IPS-18a (cell line): Measurements from ENCODE around the gene CDK12.
A peak's percentile ranks its signal among the peaks of the same experiment; 100 is the strongest.

ENCODE experiments used
- H3K27ac ChIP-seq: one replicate; pipeline ENCODE4 v1.5.1; 2013; ENCODE audit warnings: low read length
- H3K27me3 ChIP-seq: one replicate; pipeline ENCODE4 v1.6.1; 2013; ENCODE audit warnings: mild to moderate bottlenecking, low read length; ENCODE audit not compliant: control insufficient read depth, insufficient read depth
- H3K36me3 ChIP-seq: one replicate; pipeline ENCODE4 v1.6.1; 2013; ENCODE audit warnings: low read depth, low read length; ENCODE audit not compliant: control insufficient read depth
- H3K4me1 ChIP-seq: one replicate; pipeline ENCODE4 v1.6.1; 2013; ENCODE audit warnings: low read depth, low read length; ENCODE audit not compliant: control insufficient read depth
- H3K4me3 ChIP-seq: one replicate; pipeline ENCODE4 v1.5.1; 2013; ENCODE audit warnings: low read length
- H3K9ac ChIP-seq: one replicate; pipeline ENCODE4 v1.6.1; 2013; ENCODE audit warnings: mild to moderate bottlenecking, low read length, moderate library complexity
- H3K9me3 ChIP-seq: one replicate; pipeline ENCODE4 v1.6.1; 2013; ENCODE audit warnings: low read depth, low read length; ENCODE audit not compliant: control insufficient read depth

Gene CDK12

DNA sequence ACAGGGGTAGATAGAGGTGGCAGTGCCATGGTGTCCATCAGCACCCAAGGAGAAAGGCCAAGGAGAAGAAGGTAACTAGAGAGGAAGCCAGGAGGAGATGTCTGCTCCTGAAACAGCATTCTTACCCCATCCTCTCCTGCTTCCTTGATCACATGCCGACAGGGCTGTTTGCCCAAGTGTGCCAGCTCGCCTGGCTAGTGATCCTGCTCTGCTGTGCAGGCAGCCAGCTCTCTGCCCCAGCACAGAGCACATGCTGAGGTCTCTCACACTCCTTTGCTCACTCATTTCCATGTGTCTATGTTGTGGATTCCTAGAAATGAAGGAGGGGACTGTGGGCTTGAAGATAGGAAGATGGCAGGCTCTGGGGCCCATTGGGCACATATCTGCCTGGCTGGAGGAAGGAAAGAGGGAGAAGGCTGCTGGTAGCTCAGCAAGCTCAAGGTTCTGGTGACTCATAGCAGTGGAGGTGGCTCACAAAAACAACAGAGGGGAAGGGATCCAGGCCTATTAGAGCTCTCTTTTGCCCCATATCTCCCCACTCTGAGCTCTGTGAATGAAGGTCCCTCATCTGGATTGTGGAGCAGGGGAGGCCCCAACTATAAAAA lies 92.2 kb downstream of the CDK12 start:
- no peaks in the 10 kb centered on the region for H3K9me3 ChIP-seq
- no peak overlapping the region for H3K4me3 ChIP-seq
- H3K36me3 ChIP-seq: no peaks in the 10 kb centered on the region
- no peak overlapping the region for H3K27ac ChIP-seq
- H3K27me3 ChIP-seq: no peaks in the 10 kb centered on the region
- no peak overlapping the region for H3K9ac ChIP-seq
- peaks cover 7% of the 10 kb centered on the region for H3K4me1 ChIP-seq

DNA sequence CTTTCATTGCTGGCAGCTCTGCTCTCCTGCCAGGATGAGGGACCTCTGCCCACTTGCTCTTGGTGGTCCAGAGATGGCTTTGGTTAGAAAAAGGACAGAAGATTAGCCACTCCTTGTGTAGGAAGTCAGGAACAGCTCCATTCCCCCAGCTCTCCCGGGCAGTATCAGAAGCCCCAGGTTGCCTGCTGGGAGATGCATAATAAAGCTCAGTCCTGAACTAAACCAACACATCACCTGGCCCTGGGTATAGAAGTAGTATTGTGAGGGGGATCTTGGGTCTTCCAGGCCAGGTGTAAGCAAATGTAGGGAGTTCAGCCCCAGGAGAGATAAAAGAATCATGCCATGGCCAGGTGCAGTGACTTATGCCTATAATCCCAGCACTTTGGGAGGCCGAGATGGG lies 94.1 kb downstream of the CDK12 start:
- Histone ChIP-seq H3K36me3 (no peaks in the 10 kb centered on the region), H3K9ac (no peak overlapping the region), H3K9me3 (no peaks in the 10 kb centered on the region), H3K4me1 (peaks cover 7% of the 10 kb centered on the region), H3K27ac (no peak overlapping the region), H3K4me3 (no peak overlapping the region), H3K27me3 (no peaks in the 10 kb centered on the region)

DNA sequence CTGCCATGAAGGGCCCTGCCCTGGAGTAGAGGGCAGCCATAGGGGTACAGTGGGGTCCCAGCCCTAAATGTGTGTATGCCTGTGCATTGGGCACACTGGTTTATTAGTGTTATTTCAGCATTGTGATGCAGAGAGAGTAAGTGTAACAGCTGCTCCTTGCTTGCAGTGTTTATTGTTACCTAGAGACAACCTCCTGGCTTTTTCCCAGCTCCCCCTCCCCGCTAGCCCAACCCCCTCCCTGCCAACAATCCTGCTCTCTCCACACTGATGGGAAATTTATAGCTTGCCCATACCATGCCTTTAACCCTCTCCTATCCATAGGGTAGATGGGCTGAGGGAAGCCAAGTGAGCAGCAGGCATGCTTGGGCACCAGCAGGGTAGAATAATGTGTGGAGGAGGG lies 95.1 kb downstream of the CDK12 start:
- peaks cover 7% of the 10 kb centered on the region for H3K4me1 ChIP-seq
- no peaks in the 10 kb centered on the region for H3K27me3 ChIP-seq
- no peaks in the 10 kb centered on the region for H3K36me3 ChIP-seq
- no peak overlapping the region for H3K4me3 ChIP-seq
- H3K9ac ChIP-seq: no peak overlapping the region
- H3K9me3 ChIP-seq: no peaks in the 10 kb centered on the region
- H3K27ac ChIP-seq: no peak overlapping the region

DNA sequence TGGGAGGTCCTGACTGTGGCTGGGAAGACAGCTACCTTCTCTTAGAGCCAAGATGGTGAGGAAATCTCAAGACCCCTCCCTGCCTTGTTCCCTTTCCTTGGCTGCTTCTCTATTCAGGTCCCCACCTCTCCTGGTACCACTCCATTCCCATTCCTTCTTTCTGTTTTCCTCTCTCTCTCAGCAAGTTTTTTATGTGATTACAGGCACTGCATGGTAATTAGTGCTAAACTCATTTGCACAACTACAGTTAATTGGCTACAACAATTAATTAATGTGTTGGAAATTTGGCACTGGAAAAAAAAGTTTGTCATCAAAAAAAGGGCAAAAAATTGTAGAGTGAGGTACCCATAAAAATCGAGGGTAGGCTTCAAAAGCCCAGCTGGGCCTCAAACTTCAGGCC lies 101.1 kb downstream of the CDK12 start:
- H3K4me1 ChIP-seq: peaks cover 17% of the 10 kb centered on the region
- H3K27me3 ChIP-seq: no peaks in the 10 kb centered on the region
- no peaks in the 10 kb centered on the region for H3K36me3 ChIP-seq
- no peak overlapping the region for H3K27ac ChIP-seq
- H3K4me3 ChIP-seq: no peak overlapping the region
- no peak overlapping the region for H3K9ac ChIP-seq
- no peaks in the 10 kb centered on the region for H3K9me3 ChIP-seq

DNA sequence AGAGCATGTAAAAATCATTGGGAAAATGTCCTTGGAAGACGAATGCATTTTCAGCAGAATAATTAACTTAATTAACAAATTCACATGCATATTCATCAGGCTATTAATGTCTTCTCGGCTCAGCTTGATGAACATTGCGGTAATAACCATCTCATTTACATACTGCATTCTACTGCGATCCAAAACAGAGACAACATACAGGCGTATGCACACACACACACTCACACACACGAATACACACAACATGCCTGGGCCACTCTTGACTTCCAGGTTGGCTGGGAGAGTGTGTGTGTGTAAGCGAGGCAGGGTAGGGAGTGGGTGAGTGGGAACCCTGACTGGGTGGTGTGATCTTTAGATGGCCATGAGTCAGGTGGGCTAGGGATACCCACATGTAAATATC lies 101.7 kb downstream of the CDK12 start:
- peaks cover 17% of the 10 kb centered on the region for H3K4me1 ChIP-seq
- H3K9ac ChIP-seq: no peak overlapping the region
- no peak overlapping the region for H3K27ac ChIP-seq
- no peak overlapping the region for H3K4me3 ChIP-seq
- no peaks in the 10 kb centered on the region for H3K36me3 ChIP-seq
- no peaks in the 10 kb centered on the region for H3K27me3 ChIP-seq
- H3K9me3 ChIP-seq: no peaks in the 10 kb centered on the region

DNA sequence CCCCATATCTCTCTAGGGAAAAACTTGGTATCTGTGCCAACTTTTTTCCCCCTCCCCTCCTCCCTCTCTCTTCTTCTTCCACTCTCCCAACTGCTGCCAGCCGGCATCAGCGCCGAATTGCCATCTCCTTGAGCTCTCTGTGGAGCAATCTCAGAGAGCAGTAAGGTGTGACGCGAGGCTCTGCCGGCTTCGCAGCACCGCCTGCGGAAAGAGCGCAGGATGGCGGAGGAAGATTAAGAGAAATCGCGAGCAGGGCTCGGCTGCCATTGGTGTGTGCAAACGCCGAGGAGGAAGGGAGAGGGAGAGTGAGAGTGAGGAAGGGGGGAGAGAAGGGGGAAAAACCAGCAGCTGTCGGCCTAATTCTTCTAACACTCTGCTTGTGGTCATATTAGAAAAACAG lies 102.2 kb downstream of the CDK12 start:
- no peaks in the 10 kb centered on the region for H3K9me3 ChIP-seq
- peak overlapping the region; percentile 8 for H3K4me3 ChIP-seq
- H3K4me1 ChIP-seq: peaks cover 17% of the 10 kb centered on the region
- H3K36me3 ChIP-seq: no peaks in the 10 kb centered on the region
- peak overlapping the region; percentile 65 for H3K9ac ChIP-seq
- peak overlapping the region; percentile 82 for H3K27ac ChIP-seq
- no peaks in the 10 kb centered on the region for H3K27me3 ChIP-seq

DNA sequence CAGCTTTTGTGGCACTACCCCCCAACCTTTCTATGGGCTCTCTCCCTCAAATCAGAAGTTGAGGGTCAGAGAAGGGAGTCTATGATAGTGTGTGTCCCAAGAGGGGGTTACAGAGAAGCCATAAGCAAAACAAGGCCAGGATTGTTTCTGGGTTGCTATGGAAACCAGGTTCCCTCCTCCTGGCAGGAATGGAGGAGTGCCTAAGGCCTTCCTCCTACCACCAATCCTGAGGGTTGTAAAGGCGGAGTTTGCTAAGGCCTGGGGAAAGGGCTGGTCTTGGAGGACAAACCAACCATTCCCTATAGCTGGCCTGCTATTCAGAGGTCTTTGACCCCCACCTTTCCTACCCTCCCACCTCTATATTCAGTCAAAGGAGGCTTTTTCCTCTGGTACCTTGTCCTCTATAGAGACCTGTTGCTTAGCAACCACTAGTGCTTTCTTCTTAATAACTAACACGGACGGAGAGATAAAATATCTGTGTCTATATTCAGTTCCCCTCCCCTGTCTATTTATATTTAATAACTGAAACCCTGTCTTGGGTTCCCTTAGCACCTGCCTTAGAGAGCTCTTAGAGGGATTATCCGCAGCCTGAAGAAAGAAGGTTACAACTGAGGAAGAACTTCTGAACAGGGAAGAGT lies 103.0 kb downstream of the CDK12 start:
- no peaks in the 10 kb centered on the region for H3K27me3 ChIP-seq
- H3K36me3 ChIP-seq: no peaks in the 10 kb centered on the region
- peak overlapping the region; percentile 8 for H3K4me3 ChIP-seq
- H3K4me1 ChIP-seq: peaks cover 17% of the 10 kb centered on the region
- peak overlapping the region; percentile 82 for H3K27ac ChIP-seq
- H3K9ac ChIP-seq: peak overlapping the region; percentile 65
- H3K9me3 ChIP-seq: no peaks in the 10 kb centered on the region

DNA sequence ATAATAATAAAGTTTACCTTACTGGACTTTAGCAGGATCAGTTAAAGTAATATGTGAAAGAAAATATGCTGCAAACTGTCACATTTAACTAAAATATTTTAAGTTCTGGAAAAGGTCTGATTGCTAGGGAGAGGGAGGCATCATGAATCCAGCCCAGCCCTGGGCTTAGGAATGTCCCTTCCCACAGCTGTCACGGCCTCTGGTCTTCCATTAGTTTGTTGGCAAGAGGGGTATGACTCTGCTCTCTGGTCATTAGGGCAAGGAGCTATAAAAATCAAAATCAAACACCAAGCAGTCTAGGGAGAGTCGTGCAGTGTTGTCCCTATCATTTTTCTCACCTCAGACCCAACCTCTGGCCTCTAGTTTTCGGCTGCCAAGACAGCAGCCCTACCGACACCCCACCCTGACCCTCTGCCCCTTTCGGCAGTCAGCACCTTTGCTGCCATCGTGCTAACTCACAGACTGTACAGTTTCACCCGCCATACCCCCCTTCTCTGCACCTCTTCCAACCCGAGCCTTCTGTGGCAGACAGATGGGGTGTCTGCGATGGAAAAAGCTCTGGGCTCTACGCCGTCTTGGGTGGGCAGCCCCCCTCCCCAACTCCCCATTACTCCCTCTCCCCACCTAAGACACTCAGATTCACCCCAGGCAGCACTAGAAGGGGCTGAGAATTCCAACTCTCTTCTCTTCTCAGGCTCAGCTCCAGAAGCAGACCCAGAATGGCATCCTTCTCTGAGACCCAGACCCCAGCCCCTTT lies 105.0 kb downstream of the CDK12 start:
- no peaks in the 10 kb centered on the region for H3K36me3 ChIP-seq
- no peak overlapping the region for H3K9ac ChIP-seq
- H3K27ac ChIP-seq: no peak overlapping the region
- H3K4me3 ChIP-seq: no peak overlapping the region
- no peaks in the 10 kb centered on the region for H3K27me3 ChIP-seq
- H3K9me3 ChIP-seq: no peaks in the 10 kb centered on the region
- peaks cover 17% of the 10 kb centered on the region for H3K4me1 ChIP-seq

DNA sequence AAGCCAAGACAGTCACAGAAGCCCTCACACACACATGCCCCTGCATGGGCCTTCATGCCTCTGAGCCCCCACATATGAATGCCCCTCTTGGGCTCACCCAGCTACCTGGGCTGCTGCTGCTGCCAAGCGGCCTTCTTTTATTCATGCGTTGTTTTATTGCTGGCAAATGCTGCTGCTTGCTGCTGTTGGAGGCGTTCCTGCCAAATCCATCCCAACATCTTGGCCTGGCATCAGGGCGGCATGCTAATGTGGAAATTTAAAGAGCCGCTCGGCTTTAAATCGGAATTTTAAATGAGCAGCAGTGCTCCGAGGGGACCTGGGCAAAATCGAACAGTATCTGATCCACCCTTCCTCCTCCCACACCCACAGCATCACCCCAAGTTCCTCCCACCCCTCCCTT lies 107.4 kb downstream of the CDK12 start:
- H3K27me3 ChIP-seq: no peaks in the 10 kb centered on the region
- H3K9ac ChIP-seq: no peak overlapping the region
- no peaks in the 10 kb centered on the region for H3K9me3 ChIP-seq
- no peak overlapping the region for H3K27ac ChIP-seq
- H3K36me3 ChIP-seq: no peaks in the 10 kb centered on the region
- H3K4me1 ChIP-seq: peaks cover 10% of the 10 kb centered on the region
- no peak overlapping the region for H3K4me3 ChIP-seq

DNA sequence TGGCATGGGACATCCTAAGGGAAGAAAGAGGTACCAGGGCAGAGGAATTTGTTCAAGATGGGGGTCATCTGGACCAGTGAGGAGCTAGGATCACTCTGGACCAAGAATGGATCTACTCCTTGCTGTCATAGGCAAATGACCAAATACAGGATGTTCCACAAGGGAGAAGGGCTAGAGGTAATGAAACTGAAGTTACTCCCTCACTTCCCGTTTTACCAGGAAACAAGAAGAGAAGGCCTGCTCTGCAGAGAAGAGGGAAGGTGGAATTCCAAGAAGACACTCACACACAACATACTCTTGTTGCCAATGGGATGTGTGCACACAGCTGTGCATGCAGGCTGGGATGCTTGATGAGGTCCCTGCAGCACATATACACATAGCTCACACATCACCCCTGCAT lies 107.8 kb downstream of the CDK12 start:
- no peaks in the 10 kb centered on the region for H3K36me3 ChIP-seq
- H3K4me3 ChIP-seq: no peak overlapping the region
- H3K27me3 ChIP-seq: no peaks in the 10 kb centered on the region
- H3K9me3 ChIP-seq: no peaks in the 10 kb centered on the region
- H3K4me1 ChIP-seq: peaks cover 8% of the 10 kb centered on the region
- H3K9ac ChIP-seq: no peak overlapping the region
- no peak overlapping the region for H3K27ac ChIP-seq

DNA sequence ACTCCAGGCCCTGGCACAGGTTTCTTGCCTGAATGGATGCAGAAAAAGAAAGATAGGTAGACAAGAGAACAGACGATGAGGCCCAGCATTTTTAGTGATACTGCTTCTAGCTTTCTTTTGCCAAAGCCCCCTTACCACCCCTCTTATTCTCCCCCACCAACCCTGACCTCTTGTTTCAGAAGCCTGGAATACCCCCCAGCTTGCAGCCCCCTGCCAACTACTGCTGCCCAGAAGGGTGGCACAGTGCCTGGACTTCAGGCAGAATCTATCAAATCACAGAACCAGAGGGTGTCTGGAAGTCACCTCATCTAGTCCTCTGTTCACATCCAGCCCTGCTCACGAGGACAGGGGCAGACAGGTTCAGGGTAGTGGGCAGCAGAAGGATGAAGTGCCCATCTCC lies 110.8 kb downstream of the CDK12 start:
- H3K9me3 ChIP-seq: no peaks in the 10 kb centered on the region
- H3K27ac ChIP-seq: no peak overlapping the region
- H3K9ac ChIP-seq: no peak overlapping the region
- H3K36me3 ChIP-seq: no peaks in the 10 kb centered on the region
- H3K27me3 ChIP-seq: peaks cover 12% of the 10 kb centered on the region
- no peak overlapping the region for H3K4me3 ChIP-seq
- H3K4me1 ChIP-seq: peaks cover 6% of the 10 kb centered on the region
